Calu3 (cell line): ENCODE data around the gene STT3A. TPM values are rescaled to one million over a fixed set of nuclear protein-coding genes. Genes with fewer than 3 reads are reported as not detected.

Experiments used
- BruUV-seq: library from RNA; stranded (reverse); fragments of 400-500 nt; replicated peaks from 2 replicates; lab custom pipeline; 2021; lab: Mats Ljungman, UMichigan
- CTCF ChIA-PET: fragments of 300-600 bp; sonication (Branson Sonifier 250); formaldehyde crosslinking; loops from one replicate; lab custom pipeline; 2022; ENCODE audit warnings: antibody characterized with exemption; lab: Charles Lee
- DNase-seq: peaks from one replicate; pipeline ENCODE4 v3.0.0; 2022
- H3K27ac Mint-ChIP-seq: one replicate; pipeline ENCODE4 v1.8.0; 2022; ENCODE audit warnings: mixed read lengths; ENCODE audit not compliant: unreplicated experiment
- H3K27me3 Mint-ChIP-seq: one replicate; pipeline ENCODE4 v1.8.0; 2022; ENCODE audit warnings: mixed read lengths; ENCODE audit not compliant: unreplicated experiment
- H3K36me3 Mint-ChIP-seq: one replicate; pipeline ENCODE4 v1.8.0; 2022; ENCODE audit warnings: mild to moderate bottlenecking, moderate library complexity, mixed read lengths; ENCODE audit not compliant: insufficient read depth, unreplicated experiment
- H3K4me1 Mint-ChIP-seq: one replicate; pipeline ENCODE4 v1.8.0; 2022; ENCODE audit warnings: mild to moderate bottlenecking, low read depth, mixed read lengths; ENCODE audit not compliant: unreplicated experiment
- H3K4me3 Mint-ChIP-seq: one replicate; pipeline ENCODE4 v1.8.0; 2022; ENCODE audit warnings: mild to moderate bottlenecking, low read depth, moderate library complexity, mixed read lengths; ENCODE audit not compliant: unreplicated experiment
- H3K9me3 Mint-ChIP-seq: one replicate; pipeline ENCODE4 v1.8.0; 2022; ENCODE audit warnings: low read depth, mixed read lengths; ENCODE audit not compliant: unreplicated experiment
- CTCF ChIP-seq: fragments of 200-600 bp; IDR thresholded peaks from one replicate; pipeline ENCODE4 v1.8.0; 2022; ENCODE audit warnings: antibody characterized with exemption; ENCODE audit not compliant: unreplicated experiment
- intact Hi-C: fragments of 100-400 bp; cut with micrococcal nuclease; formaldehyde crosslinking; loops from one replicate; pipeline ENCODE4 v1.10.0; 2022; ENCODE audit not compliant: unreplicated experiment
- total RNA-seq: library from RNA; stranded (reverse); gene quantifications from 2 replicates; pipeline ENCODE4 v1.2.3, GENCODE V29; 2022

STT3A gene
- total RNA-seq, 1 experiment from 2014 or later: 168 TPM

- Mint-ChIP-seq H3K36me3 (no peaks in the 10 kb centered on the region), H3K9me3 (peaks cover 2% of the 10 kb centered on the region), H3K27me3 (no peaks in the 10 kb centered on the region), H3K27ac (no peak overlapping the region), H3K4me3 (no peak overlapping the region), H3K4me1 (no peaks in the 10 kb centered on the region)
- no TSS peak for BruUV-seq
- TF ChIP-seq CTCF: no peak
- CTCF ChIA-PET: no interaction called here
- intact Hi-C loops: no loop called here
- no peak for DNase-seq
These were observed 39.3 kb upstream of the STT3A start for GRCh38 chr11:125553357-125553756.

GRCh38 chr11:125554038-125554437, 38.6 kb upstream of the STT3A start:
- Mint-ChIP-seq H3K36me3 (no peaks in the 10 kb centered on the region), H3K27ac (no peak overlapping the region), H3K4me1 (no peaks in the 10 kb centered on the region), H3K4me3 (no peak overlapping the region), H3K9me3 (peaks cover 2% of the 10 kb centered on the region), H3K27me3 (no peaks in the 10 kb centered on the region)
- no TSS peak for BruUV-seq
- CTCF ChIA-PET: no interaction called here
- intact Hi-C loops: no loop called here
- no peak for DNase-seq
- no peak for TF ChIP-seq CTCF

- Mint-ChIP-seq H3K36me3 (no peaks in the 10 kb centered on the region), H3K9me3 (peaks cover 2% of the 10 kb centered on the region), H3K4me1 (no peaks in the 10 kb centered on the region), H3K4me3 (no peak overlapping the region), H3K27ac (no peak overlapping the region), H3K27me3 (no peaks in the 10 kb centered on the region)
- TF ChIP-seq CTCF: no peak
- no TSS peak for BruUV-seq
- CTCF ChIA-PET: no interaction called here
- DNase-seq: no peak
- intact Hi-C loops: loop anchor here (10.0 kb wide), 1 partner anchor 105 kb away; no protein-coding TSS in a partner anchor
These were observed 32.8 kb upstream of the STT3A start for GRCh38 chr11:125559888-125560287.

GRCh38 chr11:125561924-125562323, 30.7 kb upstream of the STT3A start:
- Mint-ChIP-seq H3K27me3 (no peaks in the 10 kb centered on the region), H3K36me3 (no peaks in the 10 kb centered on the region), H3K4me3 (no peak overlapping the region), H3K27ac (no peak overlapping the region), H3K4me1 (no peaks in the 10 kb centered on the region), H3K9me3 (peaks cover 2% of the 10 kb centered on the region)
- CTCF ChIA-PET: no interaction called here
- no TSS peak for BruUV-seq
- DNase-seq: no peak
- intact Hi-C loops: loop anchor here (10.0 kb wide), 1 partner anchor 107 kb away; no protein-coding TSS in a partner anchor
- no peak for TF ChIP-seq CTCF
